PFSK-1 (cell line): ENCODE measurements around the gene EVL.

ENCODE experiments used
- FOXP2 ChIP-seq: optimal IDR thresholded peaks from 2 replicates; pipeline ENCODE3; 2011; ENCODE audit warnings: borderline replicate concordance, control low read depth, inconsistent platforms; ENCODE audit not compliant: insufficient read depth; ENCODE audit errors: extremely low read length, extremely low read depth
- TAF1 ChIP-seq: IDR thresholded peaks from 2 replicates; pipeline ENCODE4 v1.6.1; 2012; ENCODE audit warnings: low read length, control low read depth, borderline replicate concordance; ENCODE audit not compliant: insufficient read depth

GRCh38 chr14:100172811-100173210 lies 107.6 kb downstream of the EVL start:
- no peak for TF ChIP-seq FOXP2
- no peak for TF ChIP-seq TAF1
